ENCODE data around the gene ZBTB32.

DNA sequence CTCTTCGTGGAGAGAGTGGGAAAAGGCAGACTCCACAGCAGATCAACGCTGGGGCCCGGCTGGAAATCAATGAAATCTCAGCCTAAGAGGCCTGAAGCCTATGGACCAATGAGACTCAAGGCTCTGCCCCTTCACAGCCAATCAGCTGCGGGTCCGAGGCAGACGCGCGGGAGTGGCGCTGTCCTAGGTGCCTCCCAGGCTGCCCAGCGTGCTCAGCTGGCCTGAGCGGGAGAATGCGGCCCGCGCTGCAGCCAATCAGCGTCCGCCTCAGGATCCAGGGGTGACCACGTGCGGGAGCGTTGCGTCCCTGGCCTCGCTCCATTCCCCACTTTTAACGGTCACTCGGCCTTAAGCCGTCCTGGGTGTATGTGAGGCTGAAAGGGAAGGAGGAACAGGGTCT lies at the start of gene ZBTB32:
- TF ChIP-seq POLR2A (IDR thresholded peaks at IDR 0.05; ENCODE audit: low read length) (no peak), GATA1 (IDR thresholded peaks at IDR 0.05; ENCODE audit: low read depth, low read length) (no peak)
